Right lobe of liver (tissue), 6 donors: ENCODE results near the gene LCN2. TPM values are rescaled to one million over a fixed set of nuclear protein-coding genes. Genes with fewer than 3 reads are reported as not detected.

Experiments used
- ATAC-seq, 4 donors: fragments of 200-7000 bp; cut with Tn5 transposase; one replicate each; pipeline ENCODE4 v1.9.1; 2020; ENCODE audit warnings: mild to moderate bottlenecking in 4 of 4, moderate library complexity in 4 of 4
- DNase-seq, 3 donors: peaks; one replicate each; pipeline ENCODE4 v3.0.0-alpha.2; 2020
- H3K27ac ChIP-seq, 3 donors: fragments of 200-600 bp; one replicate each; pipeline ENCODE4 v1.8.0; 2022
- H3K27me3 ChIP-seq, 2 donors: fragments of 200-600 bp; one replicate each; pipeline ENCODE4 v1.8.0; 2022
- H3K36me3 ChIP-seq, 4 donors: fragments of 200-600 bp; sonication (generic) in 1 of 4; one replicate each; pipeline versions ENCODE4 v1.5.1 to v1.8.0; 2017 to 2022; ENCODE audit warnings: control low read depth in 1 of 4
- H3K4me1 ChIP-seq, 4 donors: fragments of 200-600 bp; sonication (generic) in 1 of 4; one replicate each; pipeline versions ENCODE4 v1.5.1 to v1.8.0; 2017 to 2022; ENCODE audit warnings: control low read depth in 1 of 4
- H3K4me3 ChIP-seq, 3 donors: fragments of 200-600 bp; one replicate each; pipeline ENCODE4 v1.8.0; 2022
- H3K9me3 ChIP-seq, 4 donors: fragments of 200-600 bp; sonication (generic) in 1 of 4; one replicate each; pipeline versions ENCODE4 v1.5.1 to v1.8.0; 2017 to 2022; ENCODE audit warnings: control low read depth in 1 of 4
- POLR2A ChIP-seq: fragments of 450-650 bp; IDR thresholded peaks from one replicate; pipeline ENCODE4 v1.6.1; 2017; ENCODE audit warnings: antibody characterized with exemption, mild to moderate bottlenecking
- WGBS: methylation state at CpG from one replicate; pipeline ENCODE4 v1.1.6; 2018; ENCODE audit warnings: low coverage, low lambda C conversion rate; ENCODE audit not compliant: insufficient coverage; ENCODE audit errors: missing lambda C conversion rate; 5-methylcytosine and 5-hydroxymethylcytosine counted together
- intact Hi-C, 2 donors: fragments of 100-400 bp; cut with DNase I; formaldehyde crosslinking; loops; one replicate each; pipeline versions ENCODE4 v1.11.2 to v1.14.1; 2022
- total RNA-seq, 6 experiments: library from RNA; depleted of rRNA in 2 of 6; stranded (reverse); fragments of >200 nt in 2 of 6; fragmentation: NEBNext Ultra II Directional in 3 of 6; extraction: Animal tissue kit (Norgen Biotek cat#: 25700) in 3 of 6; gene quantifications; one replicate each; pipeline versions ENCODE4 v1.1.0 to v1.2.4, GENCODE V29; 2016 to 2023
- TF ChIP-seq, protein P1 (sequence below), 4 donors: fragments of 200-600 bp in 3 of 4; fragments of 450-650 bp in 1 of 4; IDR thresholded peaks; one replicate each; pipeline versions ENCODE4 v1.5.1 to v1.8.0; 2016 to 2022; ENCODE audit warnings: antibody characterized with exemption in 4 of 4, mild to moderate bottlenecking in 2 of 4
- donor health status: DM: no; HTN: yes; CAD: no.
- donor health status: DM: no; HTN: no; CAD: no.
- donor health status: DM: no; HTN: no; CAD: no.
- donor health status: DM: no; HTN: yes; CAD: no.
- donor health status: DM: no; HTN: yes; CAD: no.

Gene LCN2
- total RNA-seq, 6 experiments from 2014 or later: 2.7 to 81.8 (median 18.1) TPM

DNA sequence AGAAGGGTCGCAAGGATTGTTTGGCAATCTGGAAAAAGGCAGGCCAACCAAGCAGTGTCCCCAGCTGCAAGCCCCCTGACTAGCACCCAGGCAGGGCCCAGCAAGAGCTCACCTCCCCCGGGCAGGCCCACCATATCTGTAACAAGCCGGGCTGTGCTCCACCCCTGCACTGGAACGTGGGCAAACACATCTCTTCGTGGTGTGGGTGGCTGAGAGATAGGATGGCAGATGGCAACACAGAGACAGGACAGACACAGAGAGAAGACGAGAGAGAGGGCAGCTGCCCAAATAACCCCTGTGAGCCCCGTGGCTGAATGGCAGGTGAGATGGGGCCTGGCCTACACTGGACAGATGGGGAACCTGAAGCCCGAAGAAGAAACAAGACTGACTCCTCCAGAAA, 20.2 kb downstream of the LCN2 start:
- WGBS: 93% methylated on average over 3 of the region's 8 CpGs
- Histone ChIP-seq H3K27me3 (no peaks in the 10 kb centered on the region), H3K4me1 (no peaks in the 10 kb centered on the region), H3K27ac (no peak overlapping the region), H3K36me3 (peaks cover 0 to 37% (median 12%) of the 10 kb centered on the region in 4 donors), H3K4me3 (no peak overlapping the region), H3K9me3 (no peaks in the 10 kb centered on the region)
- ATAC-seq (no peak), DNase-seq (no peak)
- intact Hi-C loops: no loop called here
- TF ChIP-seq, protein P1, sequence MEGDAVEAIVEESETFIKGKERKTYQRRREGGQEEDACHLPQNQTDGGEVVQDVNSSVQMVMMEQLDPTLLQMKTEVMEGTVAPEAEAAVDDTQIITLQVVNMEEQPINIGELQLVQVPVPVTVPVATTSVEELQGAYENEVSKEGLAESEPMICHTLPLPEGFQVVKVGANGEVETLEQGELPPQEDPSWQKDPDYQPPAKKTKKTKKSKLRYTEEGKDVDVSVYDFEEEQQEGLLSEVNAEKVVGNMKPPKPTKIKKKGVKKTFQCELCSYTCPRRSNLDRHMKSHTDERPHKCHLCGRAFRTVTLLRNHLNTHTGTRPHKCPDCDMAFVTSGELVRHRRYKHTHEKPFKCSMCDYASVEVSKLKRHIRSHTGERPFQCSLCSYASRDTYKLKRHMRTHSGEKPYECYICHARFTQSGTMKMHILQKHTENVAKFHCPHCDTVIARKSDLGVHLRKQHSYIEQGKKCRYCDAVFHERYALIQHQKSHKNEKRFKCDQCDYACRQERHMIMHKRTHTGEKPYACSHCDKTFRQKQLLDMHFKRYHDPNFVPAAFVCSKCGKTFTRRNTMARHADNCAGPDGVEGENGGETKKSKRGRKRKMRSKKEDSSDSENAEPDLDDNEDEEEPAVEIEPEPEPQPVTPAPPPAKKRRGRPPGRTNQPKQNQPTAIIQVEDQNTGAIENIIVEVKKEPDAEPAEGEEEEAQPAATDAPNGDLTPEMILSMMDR (IDR thresholded peaks at IDR 0.05): no peak
- TF ChIP-seq POLR2A: no peak

GRCh38 chr9:128169925-128170324, 20.7 kb downstream of the LCN2 start:
- H3K4me1 ChIP-seq: no peaks in the 10 kb centered on the region
- H3K9me3 ChIP-seq: no peaks in the 10 kb centered on the region
- H3K4me3 ChIP-seq: no peak overlapping the region
- ATAC-seq (no peak), DNase-seq (no peak)
- TF ChIP-seq, protein P1 (IDR thresholded peaks at IDR 0.05): no peak
- TF ChIP-seq POLR2A: no peak
- no peaks in the 10 kb centered on the region for H3K27me3 ChIP-seq
- 100% methylated on average over 2 of the region's 8 CpGs for WGBS
- intact Hi-C loops: no loop called here
- no peak overlapping the region for H3K27ac ChIP-seq
- peaks cover 0 to 39% (median 12%) of the 10 kb centered on the region in 4 donors for H3K36me3 ChIP-seq

DNA sequence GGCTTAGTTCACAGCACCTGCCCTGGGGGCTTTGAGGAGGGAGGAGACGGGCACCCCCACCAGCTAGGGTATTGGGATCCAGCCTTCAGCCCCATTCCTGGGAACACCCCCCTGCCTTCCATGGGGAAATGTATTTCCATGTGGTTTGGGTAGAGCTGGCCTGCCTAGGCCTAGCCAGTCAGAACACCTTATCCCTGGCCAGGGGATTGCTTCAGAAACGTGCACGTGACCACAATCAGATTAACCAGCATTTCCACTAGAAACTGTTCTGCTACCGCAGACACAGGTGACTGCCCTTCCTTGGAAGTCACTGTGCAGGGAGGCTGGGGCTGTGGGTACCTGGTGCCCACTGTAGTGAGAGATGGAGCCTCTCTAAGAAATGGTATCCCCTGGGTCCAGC, 24.8 kb downstream of the LCN2 start:
- ATAC-seq: no peak
- no peak overlapping the region for H3K4me3 ChIP-seq

GRCh38 chr9:128175102-128175563, 25.9 kb downstream of the LCN2 start:
- 70% methylated on average over 8 of the region's 8 CpGs for WGBS

More for the DNA sequence above, 24.8 kb downstream of the LCN2 start:
- Histone ChIP-seq H3K27me3 (no peaks in the 10 kb centered on the region), H3K9me3 (no peaks in the 10 kb centered on the region), H3K36me3 (peaks cover 5 to 53% (median 20%) of the 10 kb centered on the region in 4 donors), H3K27ac (no peak overlapping the region), H3K4me1 (no peaks in the 10 kb centered on the region)
- no peak for DNase-seq
- WGBS: 92% methylated on average over 3 of the region's 4 CpGs
- TF ChIP-seq, protein P1 (IDR thresholded peaks at IDR 0.05): no peak
- no peak for TF ChIP-seq POLR2A
- intact Hi-C loops: no loop called here

More at GRCh38 chr9:128175102-128175563, 25.9 kb downstream of the LCN2 start:
- DNase-seq (no peak), ATAC-seq (no peak)
- H3K4me3 ChIP-seq: no peak overlapping the region
- H3K36me3 ChIP-seq: peaks cover 5 to 53% (median 26%) of the 10 kb centered on the region in 4 donors
- H3K27ac ChIP-seq: no peak overlapping the region
- H3K9me3 ChIP-seq: no peaks in the 10 kb centered on the region
- intact Hi-C loops: no loop called here
- no peaks in the 10 kb centered on the region for H3K4me1 ChIP-seq
- H3K27me3 ChIP-seq: no peaks in the 10 kb centered on the region
- TF ChIP-seq, protein P1 (IDR thresholded peaks at IDR 0.05): no peak
- no peak for TF ChIP-seq POLR2A
